ENCODE measurements around the gene CHD9NB.

CHD9NB gene

GRCh38 chr16:53022374-53022773, 30.3 kb downstream of the CHD9NB start:
- DNase-seq, result peak; percentile 18

DNA sequence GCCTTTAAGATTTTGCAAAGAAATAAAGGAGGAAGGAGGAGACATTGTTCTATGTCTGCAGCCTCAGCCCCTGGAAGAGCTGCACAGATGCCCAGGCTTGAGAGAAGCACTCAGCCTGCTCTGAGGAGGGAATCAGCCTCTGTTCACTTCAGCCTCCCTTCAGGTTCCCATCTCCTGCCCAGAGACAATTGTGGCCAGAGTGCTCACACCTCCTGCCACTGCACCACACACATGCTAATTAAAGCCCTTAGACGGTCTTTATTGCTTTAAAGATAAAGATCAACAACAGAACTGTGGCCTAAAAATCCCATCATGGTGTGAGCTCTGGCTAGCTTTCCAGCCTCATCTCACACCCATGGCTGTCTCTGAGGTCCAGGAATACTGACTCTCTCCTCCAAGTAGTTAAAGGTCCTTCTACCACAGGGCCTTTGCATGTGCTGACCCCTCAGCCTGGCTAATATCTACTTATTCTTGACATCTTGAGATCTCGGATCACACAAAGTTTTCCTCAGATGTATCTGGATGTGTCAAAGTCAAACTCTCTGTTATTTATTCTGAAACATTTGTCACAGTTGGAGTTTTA, 33.8 kb downstream of the CHD9NB start:
- no peak for DNase-seq

GRCh38 chr16:53014287-53014686, 38.4 kb downstream of the CHD9NB start:
- no peak for DNase-seq

- DNase-seq, result no peak
Measured at GRCh38 chr16:53007095-53007494, 45.6 kb downstream of the CHD9NB start.

DNA sequence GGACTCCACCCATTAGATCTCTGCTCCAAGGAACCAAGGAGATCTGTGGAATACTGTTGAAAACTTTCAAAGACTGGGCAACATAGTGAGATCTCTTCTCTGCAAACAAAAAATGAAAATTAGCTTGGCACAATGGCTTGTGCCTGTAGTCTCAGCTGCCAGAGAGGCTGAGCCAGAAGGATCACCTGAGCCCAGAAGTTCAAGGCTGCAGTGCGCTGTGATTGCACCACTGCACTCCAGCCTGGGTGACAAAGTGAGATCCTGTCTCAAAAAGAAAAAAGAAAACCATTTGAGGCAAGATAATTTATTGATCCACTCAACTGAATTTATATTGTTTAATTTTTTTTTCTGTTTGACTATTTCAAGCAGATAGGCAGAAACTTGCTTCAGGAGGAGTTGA, 54.8 kb downstream of the CHD9NB start:
- no peak for DNase-seq

GRCh38 chr16:52994942-52995341, 57.8 kb downstream of the CHD9NB start:
- DNase-seq, result no peak

- DNase-seq, result no peak
Measured at GRCh38 chr16:52993179-52993578, 59.5 kb downstream of the CHD9NB start.

- no peak for DNase-seq
Measured at GRCh38 chr16:52991572-52991971, 61.1 kb downstream of the CHD9NB start.
